GM10266 (cell line): ENCODE results near the gene ACOT7.

Source experiments
- DNase-seq: peaks from one replicate; pipeline ENCODE4 v3.0.0; 2012; ENCODE audit errors: extremely low spot score
- CTCF ChIP-seq: IDR thresholded peaks from 2 replicates; pipeline ENCODE4 v1.5.1; 2012; ENCODE audit warnings: mild to moderate bottlenecking, low read depth; ENCODE audit not compliant: control insufficient read depth, insufficient read depth; ENCODE audit errors: missing control alignments

ACOT7 gene

GRCh38 chr1:6267686-6268322 lies 125.8 kb downstream of the ACOT7 start:
- no peak for DNase-seq
- no peak for TF ChIP-seq CTCF

GRCh38 chr1:6266641-6267040 lies 126.9 kb downstream of the ACOT7 start:
- no peak for TF ChIP-seq CTCF
- DNase-seq: no peak

GRCh38 chr1:6265151-6265550 lies 128.4 kb downstream of the ACOT7 start:
- no peak for DNase-seq
- TF ChIP-seq CTCF: no peak

GRCh38 chr1:6263716-6264115 lies 129.9 kb downstream of the ACOT7 start:
- DNase-seq: no peak
- TF ChIP-seq CTCF: no peak

GRCh38 chr1:6262555-6263420 lies 130.8 kb downstream of the ACOT7 start:
- DNase-seq: no peak
- no peak for TF ChIP-seq CTCF

GRCh38 chr1:6261615-6261995 lies 132.0 kb downstream of the ACOT7 start:
- no peak for TF ChIP-seq CTCF
- no peak for DNase-seq
